Glomerular endothelial cell (primary cell): ENCODE results near the gene DCST1. TPM values are rescaled to one million over a fixed set of nuclear protein-coding genes. Genes with fewer than 3 reads are reported as not detected.

Experiments used
- DNase-seq: peaks from one replicate; pipeline ENCODE4 v3.0.0-alpha.2; 2011; ENCODE audit warnings: low read depth, low spot score; ENCODE audit errors: extremely low read depth
- total RNA-seq: library from RNA; depleted of rRNA; stranded (reverse); fragments of >200 nt; gene quantifications from 2 replicates; pipeline ENCODE4 v1.2.3, GENCODE V29; 2015

The DCST1 gene
- total RNA-seq, 1 donor from 2014 or later: not detected

DNA sequence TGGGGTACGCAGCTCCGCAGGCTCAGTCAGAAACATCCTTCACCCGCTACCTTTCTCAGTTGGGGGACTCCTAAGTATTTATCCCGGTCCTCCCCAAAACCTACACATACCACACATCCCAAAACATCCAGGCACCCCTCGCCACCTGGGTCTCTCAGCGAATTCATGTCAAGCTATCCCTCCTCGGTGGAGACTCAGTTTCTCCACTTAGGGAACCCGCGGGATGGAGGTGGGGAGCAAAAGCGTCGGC, 32.3 kb upstream of the DCST1 start:
- no peak for DNase-seq

- DNase-seq: peak; percentile 79
Observed at GRCh38 chr1:155001675-155002463, 31.8 kb upstream of the DCST1 start.

- DNase-seq: no peak
Observed at GRCh38 chr1:155002464-155003226, 31.0 kb upstream of the DCST1 start, which contains the start of gene ZBTB7B. ZBTB7B (plus strand) TSS chr1:155002802; CDS start chr1:155014661, 11,859 bp downstream.

DNA sequence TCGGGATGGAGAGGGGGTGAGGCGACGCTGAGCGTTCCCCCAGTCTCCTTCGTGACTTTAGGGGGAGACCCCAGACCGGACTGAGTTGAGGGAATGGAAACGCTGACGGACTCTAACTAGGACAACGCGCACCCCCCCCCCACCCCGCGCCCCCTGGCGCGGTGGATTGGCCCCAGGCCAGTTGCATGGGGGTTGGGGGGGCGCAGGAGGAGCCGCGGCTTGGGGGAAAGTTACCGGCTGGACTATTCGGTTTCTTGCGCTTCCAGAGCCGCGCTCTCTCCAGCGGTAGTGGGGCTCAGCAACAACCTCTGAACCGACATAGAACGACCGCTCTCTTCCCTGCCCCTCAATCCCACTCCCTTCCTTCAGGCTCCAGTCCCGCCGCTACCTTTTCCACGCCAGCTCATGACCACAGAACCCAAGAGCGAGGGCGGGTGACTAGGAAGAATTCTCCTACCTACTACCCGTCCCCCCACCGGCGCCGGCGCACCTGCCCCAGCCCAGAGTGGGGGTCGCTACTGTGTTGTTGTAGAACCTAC, 30.3 kb upstream of the DCST1 start:
- DNase-seq: no peak

DNA sequence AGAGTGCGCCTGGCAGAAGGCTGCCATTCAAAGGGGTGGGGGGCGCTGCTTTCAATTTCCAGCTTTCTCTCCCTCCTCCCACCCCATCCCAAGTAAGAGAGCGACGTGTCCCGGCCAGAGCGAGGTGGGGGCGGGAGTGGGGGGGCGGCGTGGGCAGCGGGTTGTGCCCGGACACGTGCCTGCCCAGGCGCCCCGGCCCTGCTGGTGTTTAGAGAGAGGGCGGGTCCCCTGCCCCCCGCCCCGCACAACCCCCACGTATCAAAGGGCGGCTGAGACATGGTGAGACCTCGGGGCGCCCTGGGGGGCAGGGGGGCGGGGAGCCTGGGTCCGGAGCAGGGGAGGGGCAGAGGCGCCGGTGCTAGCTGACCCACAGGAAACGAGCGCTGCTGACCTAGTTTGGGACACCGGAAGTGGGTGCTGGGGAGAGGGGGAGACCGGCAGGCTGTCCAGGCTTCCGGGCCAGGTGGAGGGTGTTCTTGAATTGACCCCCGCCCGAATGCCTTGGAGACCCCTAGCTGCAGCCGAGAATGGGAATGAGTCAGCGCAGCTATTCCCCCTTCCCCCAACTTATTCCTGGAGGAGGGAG, 29.8 kb upstream of the DCST1 start:
- no peak for DNase-seq

- no peak for DNase-seq
Observed at GRCh38 chr1:155004352-155005075, 29.1 kb upstream of the DCST1 start.

DNA sequence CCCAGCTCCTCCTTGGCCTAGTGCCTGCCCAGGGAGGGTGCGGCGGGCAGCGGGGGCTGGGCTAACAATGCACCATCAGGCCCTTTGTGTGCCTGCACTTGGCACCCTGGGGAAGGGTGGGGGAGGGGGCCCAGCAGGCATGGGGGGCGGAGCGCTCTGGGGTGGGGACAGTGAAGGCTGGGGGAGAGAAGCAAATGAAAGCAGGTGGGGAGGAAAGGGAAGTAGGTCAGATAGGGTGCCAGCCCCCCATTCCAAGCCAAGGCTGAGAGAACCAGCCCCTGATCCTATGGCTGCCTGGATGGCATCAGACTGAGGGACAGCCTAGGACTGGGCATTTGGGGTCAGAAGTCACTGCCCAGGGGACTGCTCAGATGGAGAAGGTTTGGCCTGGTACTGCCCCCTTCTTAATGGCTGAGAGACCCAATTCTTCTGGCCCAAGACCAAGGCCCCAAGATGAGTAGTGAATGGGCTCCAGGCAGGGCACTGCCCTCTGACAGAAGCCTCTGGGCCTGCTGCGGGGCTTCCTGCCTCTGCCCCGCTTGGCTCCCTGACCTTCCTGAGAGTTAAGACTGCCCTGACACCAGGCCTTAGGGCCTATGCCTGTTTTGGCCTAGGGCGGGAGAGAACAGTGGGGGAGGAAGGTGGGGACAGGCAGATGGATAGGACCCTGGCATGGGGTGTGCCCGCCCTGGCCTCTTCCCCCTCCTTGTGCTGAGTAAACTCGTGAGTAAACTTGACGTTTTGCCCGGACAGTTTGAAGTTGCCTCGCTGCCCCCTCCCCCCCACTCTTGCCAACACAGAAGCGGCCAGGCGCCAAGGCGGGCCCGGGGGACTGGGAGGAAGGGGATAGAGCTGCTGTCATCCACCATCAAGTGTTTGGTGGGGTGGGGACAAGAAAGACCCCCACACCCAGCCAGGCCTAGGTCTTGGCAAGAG, 28.3 kb upstream of the DCST1 start:
- DNase-seq: no peak

DNA sequence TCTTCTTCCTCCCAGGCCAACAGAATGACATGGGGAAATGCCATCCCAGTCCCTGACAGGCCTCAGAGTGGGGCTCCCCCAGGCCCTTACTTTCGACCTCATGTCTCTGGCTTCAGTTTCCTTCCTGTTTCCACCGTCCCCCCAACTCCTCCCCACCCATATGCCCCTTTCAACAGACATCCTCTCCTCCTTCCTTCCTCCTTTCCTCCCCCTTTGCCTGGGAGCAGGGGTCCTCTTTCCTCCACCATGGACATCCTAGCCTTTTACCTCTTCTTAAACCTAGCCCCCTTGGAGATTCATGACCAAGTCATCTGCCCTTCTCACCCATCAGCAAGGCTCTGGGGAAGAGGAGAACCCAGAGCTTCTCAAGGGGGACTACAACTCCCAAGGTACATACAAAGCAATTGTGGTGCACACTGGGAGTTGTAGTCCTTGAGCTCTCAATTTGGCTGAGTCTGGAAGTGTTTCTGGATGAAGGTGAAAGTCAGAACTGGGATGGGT, 27.0 kb upstream of the DCST1 start:
- no peak for DNase-seq

DNA sequence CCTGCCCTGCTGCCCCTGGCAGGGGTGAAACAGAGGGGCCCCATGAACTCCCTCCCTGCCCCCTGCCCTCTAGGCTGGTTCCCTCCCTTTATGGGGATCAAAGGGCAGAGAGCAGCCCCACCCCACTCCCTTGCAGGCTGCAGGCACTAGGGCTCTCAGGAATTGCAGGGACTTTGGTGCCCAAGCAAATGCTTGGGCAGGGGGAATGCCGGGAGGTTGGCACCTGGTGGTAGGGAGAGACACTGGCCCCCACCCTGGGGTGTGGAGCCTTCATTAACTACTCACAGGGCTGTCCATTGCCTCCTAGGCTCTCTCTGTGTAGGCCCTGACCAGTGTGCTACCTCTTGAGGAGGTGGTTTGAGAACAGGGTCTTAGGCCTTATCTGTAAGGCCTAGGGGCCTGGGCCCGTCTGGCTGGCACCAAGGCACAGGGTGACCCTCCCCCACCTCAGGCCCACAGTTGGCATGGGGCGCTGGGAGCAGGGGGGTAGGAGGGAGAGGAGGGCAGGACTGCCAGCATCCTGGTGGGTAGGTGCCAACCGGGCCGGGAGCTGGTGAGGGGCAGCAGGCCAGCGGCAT, 26.3 kb upstream of the DCST1 start:
- DNase-seq: no peak

GRCh38 chr1:155008015-155008941, 25.3 kb upstream of the DCST1 start:
- no peak for DNase-seq

- no peak for DNase-seq
Observed at GRCh38 chr1:155009221-155009711, 24.4 kb upstream of the DCST1 start.

- DNase-seq: no peak
Observed at GRCh38 chr1:155009742-155010141, 23.9 kb upstream of the DCST1 start.

- no peak for DNase-seq
Observed at GRCh38 chr1:155010211-155010918, 23.3 kb upstream of the DCST1 start.

DNA sequence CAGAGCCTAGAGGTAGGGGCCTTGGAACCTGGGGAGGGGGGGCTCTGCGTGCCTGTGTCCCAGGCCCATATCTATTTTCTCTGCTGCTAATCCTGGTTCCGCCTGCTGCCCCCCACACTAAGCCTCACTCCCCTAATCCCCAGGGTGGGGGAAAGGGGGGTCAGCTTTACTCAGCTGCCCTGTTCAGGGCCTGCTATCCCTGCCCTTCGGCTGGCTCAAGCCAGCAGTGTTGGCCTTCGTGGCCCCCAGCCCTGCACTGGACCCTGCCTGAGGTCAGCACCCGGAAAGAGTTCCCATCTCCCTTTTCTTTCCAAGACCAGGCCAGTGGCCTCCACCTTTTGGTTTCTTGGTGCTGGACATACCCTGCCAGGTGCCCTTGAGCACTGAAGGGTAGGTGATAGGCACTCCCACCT, 22.6 kb upstream of the DCST1 start:
- no peak for DNase-seq

- no peak for DNase-seq
Observed at GRCh38 chr1:155011437-155012025, 22.1 kb upstream of the DCST1 start.

- no peak for DNase-seq
Observed at GRCh38 chr1:155012026-155012546, 21.5 kb upstream of the DCST1 start.
